Progenitor cell of endocrine pancreas (in vitro differentiated cells): ENCODE results near the gene OR4C11. TPM values are rescaled to one million over a fixed set of nuclear protein-coding genes. Genes with fewer than 3 reads are reported as not detected.

ENCODE experiments used
- DNase-seq: peaks from one replicate; pipeline ENCODE4 v3.0.0; 2021; ENCODE audit warnings: low spot score; ENCODE audit not compliant: unreplicated experiment
- H3K27ac Mint-ChIP-seq: 2 replicates; pipeline ENCODE4 v1.8.0; 2021; ENCODE audit warnings: mild to moderate bottlenecking, moderate library complexity, mixed read lengths
- H3K27me3 Mint-ChIP-seq: 2 replicates; pipeline ENCODE4 v1.8.0; 2021; ENCODE audit warnings: mixed read lengths
- H3K36me3 Mint-ChIP-seq: 2 replicates; pipeline ENCODE4 v1.8.0; 2022; ENCODE audit warnings: mixed read lengths; ENCODE audit not compliant: insufficient read depth
- H3K4me1 Mint-ChIP-seq: 2 replicates; pipeline ENCODE4 v1.8.0; 2021; ENCODE audit warnings: low read depth, mixed read lengths
- H3K4me3 Mint-ChIP-seq: 2 replicates; pipeline ENCODE4 v1.8.0; 2021; ENCODE audit warnings: low read depth, mild to moderate bottlenecking, moderate library complexity, mixed read lengths
- H3K9me3 Mint-ChIP-seq: 2 replicates; pipeline ENCODE4 v1.8.0; 2021; ENCODE audit warnings: low read depth, mixed read lengths
- long read RNA-seq: library from polyadenylated mRNA; unstranded; transcript quantifications from one replicate; pipeline ENCODE4 v2.0.0, GENCODE V29; 2020
- total RNA-seq: library from RNA; stranded (reverse); gene quantifications from 2 replicates; pipeline ENCODE4 v1.2.1, GENCODE V29; 2021
- TF ChIP-seq, protein P1 (sequence below): fragments of 200-600 bp; sonication (generic); IDR thresholded peaks from one replicate; pipeline ENCODE4 v1.5.0; 2021; ENCODE audit warnings: antibody characterized with exemption, mild to moderate bottlenecking; ENCODE audit not compliant: unreplicated experiment

OR4C11 gene, protein sequence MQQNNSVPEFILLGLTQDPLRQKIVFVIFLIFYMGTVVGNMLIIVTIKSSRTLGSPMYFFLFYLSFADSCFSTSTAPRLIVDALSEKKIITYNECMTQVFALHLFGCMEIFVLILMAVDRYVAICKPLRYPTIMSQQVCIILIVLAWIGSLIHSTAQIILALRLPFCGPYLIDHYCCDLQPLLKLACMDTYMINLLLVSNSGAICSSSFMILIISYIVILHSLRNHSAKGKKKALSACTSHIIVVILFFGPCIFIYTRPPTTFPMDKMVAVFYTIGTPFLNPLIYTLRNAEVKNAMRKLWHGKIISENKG
- total RNA-seq, result not detected in 2 replicates
- long read RNA-seq, result 0 reads

DNA sequence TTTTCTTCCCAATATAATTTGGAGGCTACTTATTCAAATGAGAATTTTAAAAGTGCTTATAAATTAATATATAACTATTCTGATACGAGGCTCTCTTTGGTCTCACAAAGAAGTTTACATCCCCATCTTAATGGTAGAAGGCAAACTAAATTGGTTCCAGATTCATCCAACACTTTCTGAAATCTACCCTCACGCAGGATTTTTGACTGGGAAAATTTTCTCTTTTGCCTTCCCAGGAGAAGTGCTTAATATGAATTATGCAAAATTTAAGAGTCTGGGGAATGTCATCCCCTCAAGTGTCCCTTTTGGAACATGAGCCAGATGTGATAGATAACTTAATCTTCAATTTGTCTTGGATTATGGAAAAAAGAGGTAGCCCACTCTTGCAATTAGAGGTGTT is at the start of gene OR4C11:
Gene OR4C11 (minus strand): TSS at position 101 of the 400 bp plus-strand sequence. CDS start 3,272 bp downstream, outside the sequence.
- TF ChIP-seq, protein P1, sequence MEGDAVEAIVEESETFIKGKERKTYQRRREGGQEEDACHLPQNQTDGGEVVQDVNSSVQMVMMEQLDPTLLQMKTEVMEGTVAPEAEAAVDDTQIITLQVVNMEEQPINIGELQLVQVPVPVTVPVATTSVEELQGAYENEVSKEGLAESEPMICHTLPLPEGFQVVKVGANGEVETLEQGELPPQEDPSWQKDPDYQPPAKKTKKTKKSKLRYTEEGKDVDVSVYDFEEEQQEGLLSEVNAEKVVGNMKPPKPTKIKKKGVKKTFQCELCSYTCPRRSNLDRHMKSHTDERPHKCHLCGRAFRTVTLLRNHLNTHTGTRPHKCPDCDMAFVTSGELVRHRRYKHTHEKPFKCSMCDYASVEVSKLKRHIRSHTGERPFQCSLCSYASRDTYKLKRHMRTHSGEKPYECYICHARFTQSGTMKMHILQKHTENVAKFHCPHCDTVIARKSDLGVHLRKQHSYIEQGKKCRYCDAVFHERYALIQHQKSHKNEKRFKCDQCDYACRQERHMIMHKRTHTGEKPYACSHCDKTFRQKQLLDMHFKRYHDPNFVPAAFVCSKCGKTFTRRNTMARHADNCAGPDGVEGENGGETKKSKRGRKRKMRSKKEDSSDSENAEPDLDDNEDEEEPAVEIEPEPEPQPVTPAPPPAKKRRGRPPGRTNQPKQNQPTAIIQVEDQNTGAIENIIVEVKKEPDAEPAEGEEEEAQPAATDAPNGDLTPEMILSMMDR, result no peak
- no peaks in the 10 kb centered on the region for H3K4me1 Mint-ChIP-seq
- H3K27ac Mint-ChIP-seq, result no peak within 1 kb of the TSS
- H3K4me3 Mint-ChIP-seq, result no peak within 1 kb of the TSS
- peaks cover 12% of the 10 kb centered on the region for H3K9me3 Mint-ChIP-seq
- H3K36me3 Mint-ChIP-seq, result no peaks in the 10 kb centered on the region
- no peaks in the 10 kb centered on the region for H3K27me3 Mint-ChIP-seq
- DNase-seq, result no peak

DNA sequence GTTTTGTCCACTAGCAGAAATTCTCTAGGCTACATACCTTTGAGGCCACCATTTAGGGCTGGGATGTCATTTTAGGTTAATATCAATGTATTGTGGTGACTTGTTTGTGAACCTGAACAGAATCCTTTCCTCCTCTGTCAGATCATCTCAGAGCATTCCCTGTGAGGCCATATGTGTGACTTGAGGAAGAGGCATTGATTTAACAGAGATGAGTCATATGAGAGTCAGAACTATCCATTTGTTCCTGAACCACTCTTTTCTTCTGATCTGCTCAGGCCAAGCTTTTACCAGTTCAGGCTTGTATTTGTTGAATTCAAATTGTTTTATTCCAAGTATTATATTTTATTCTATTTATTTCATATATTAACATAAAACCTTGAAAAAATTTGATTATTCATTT is 47.7 kb upstream of the OR4C11 start:
- no peak for DNase-seq
- Mint-ChIP-seq H3K27me3 (no peaks in the 10 kb centered on the region), H3K27ac (no peak overlapping the region), H3K36me3 (no peaks in the 10 kb centered on the region), H3K9me3 (peaks cover 25% of the 10 kb centered on the region), H3K4me1 (no peaks in the 10 kb centered on the region), H3K4me3 (no peak overlapping the region)
- TF ChIP-seq, protein P1, result no peak

DNA sequence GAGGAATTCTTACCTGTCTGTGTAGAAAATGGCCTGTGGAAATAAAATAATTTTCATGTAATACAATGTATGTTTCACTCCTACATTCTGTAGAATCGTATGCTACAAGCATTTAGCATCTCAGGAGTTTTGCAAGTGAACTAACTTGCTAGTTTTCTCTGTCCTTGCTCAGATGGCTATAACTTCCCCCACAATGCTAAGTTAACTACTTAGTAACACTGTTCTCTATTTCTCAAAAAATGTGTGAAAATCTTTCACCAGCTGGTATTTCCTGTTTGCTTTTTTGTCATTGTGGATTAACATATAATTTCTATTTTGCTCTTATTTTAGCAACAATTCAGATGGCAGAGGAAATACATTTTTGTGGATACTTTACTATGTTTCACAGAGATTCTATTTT is 45.1 kb upstream of the OR4C11 start:
- H3K9me3 Mint-ChIP-seq, result peaks cover 19% of the 10 kb centered on the region
- DNase-seq, result no peak
- TF ChIP-seq, protein P1, result no peak
- no peaks in the 10 kb centered on the region for H3K27me3 Mint-ChIP-seq
- H3K4me3 Mint-ChIP-seq, result no peak overlapping the region
- no peaks in the 10 kb centered on the region for H3K4me1 Mint-ChIP-seq
- no peak overlapping the region for H3K27ac Mint-ChIP-seq
- H3K36me3 Mint-ChIP-seq, result no peaks in the 10 kb centered on the region

DNA sequence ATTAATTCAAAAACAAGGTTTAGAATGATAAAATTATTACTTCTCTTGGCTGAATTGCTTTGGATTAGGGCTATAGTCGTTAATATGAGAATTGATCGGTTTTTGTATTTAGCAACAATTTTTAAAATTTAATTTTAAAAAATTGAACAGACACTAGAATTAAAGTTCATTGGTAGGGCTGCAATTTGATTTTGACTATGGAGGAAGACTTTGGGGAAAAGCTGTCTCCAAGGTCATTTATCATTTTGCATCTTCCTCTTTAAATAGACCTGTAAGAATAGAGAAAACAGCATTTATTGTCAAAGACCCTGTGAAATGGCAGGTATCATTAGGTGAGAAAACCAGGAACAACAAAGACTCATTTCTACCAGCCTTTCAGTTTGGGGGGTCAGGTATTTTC is 40.6 kb upstream of the OR4C11 start, which contains the start of gene OR4S2:
Gene OR4S2 (plus strand): TSS at position 301 of the 400 bp plus-strand sequence. CDS start 2,577 bp downstream, outside the sequence.
- H3K27ac Mint-ChIP-seq, result no peak within 1 kb of the TSS
- DNase-seq, result no peak
- no peak within 1 kb of the TSS for H3K4me3 Mint-ChIP-seq
- H3K27me3 Mint-ChIP-seq, result no peaks in the 10 kb centered on the region
- TF ChIP-seq, protein P1, result no peak
- peaks cover 21% of the 10 kb centered on the region for H3K9me3 Mint-ChIP-seq
- H3K36me3 Mint-ChIP-seq, result no peaks in the 10 kb centered on the region
- no peaks in the 10 kb centered on the region for H3K4me1 Mint-ChIP-seq

DNA sequence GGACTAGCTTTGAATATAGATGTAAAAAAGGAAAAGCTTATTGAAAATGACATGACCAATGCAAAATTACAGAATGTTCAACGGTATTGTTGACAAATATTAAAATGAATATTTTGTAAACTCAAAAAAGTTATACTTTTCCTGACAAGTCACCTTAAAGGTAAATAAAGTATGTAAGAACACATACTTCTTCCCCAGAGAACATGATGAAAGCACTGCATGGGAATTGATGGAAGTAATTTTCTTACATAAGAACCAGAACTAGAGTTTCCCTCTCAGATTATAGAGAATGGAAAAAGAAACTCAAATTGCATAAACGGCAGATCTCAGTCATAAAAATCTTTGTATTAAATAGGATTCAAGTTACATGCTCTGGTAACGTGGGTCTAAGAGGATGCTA is 27.4 kb upstream of the OR4C11 start, which contains the start of gene OR4P4:
Gene OR4P4 (plus strand): TSS at position 301 of the 400 bp plus-strand sequence.
- Mint-ChIP-seq H3K4me3 (no peak within 1 kb of the TSS), H3K36me3 (no peaks in the 10 kb centered on the region), H3K4me1 (no peaks in the 10 kb centered on the region), H3K27ac (no peak within 1 kb of the TSS), H3K9me3 (peaks cover 12% of the 10 kb centered on the region), H3K27me3 (no peaks in the 10 kb centered on the region)
- no peak for DNase-seq
- TF ChIP-seq, protein P1, result no peak
